Activated naive CD8-positive, alpha-beta T cell (primary cell): ENCODE results near the gene GHRL.

Source experiments
- H3K27ac Mint-ChIP-seq: one replicate; pipeline ENCODE4 v1.8.0; 2021; ENCODE audit warnings: mixed read lengths
- H3K27me3 Mint-ChIP-seq: one replicate; pipeline ENCODE4 v1.8.0; 2021; ENCODE audit warnings: mixed read lengths
- H3K36me3 Mint-ChIP-seq: one replicate; pipeline ENCODE4 v1.8.0; 2021; ENCODE audit warnings: mixed read lengths
- H3K4me1 Mint-ChIP-seq: one replicate; pipeline ENCODE4 v1.8.0; 2021; ENCODE audit warnings: low read depth, mixed read lengths
- H3K4me3 Mint-ChIP-seq: one replicate; pipeline ENCODE4 v1.8.0; 2021; ENCODE audit warnings: mild to moderate bottlenecking, mixed read lengths
- H3K9me3 Mint-ChIP-seq: one replicate; pipeline ENCODE4 v1.8.0; 2021; ENCODE audit warnings: low read depth, mixed read lengths

GHRL gene

DNA sequence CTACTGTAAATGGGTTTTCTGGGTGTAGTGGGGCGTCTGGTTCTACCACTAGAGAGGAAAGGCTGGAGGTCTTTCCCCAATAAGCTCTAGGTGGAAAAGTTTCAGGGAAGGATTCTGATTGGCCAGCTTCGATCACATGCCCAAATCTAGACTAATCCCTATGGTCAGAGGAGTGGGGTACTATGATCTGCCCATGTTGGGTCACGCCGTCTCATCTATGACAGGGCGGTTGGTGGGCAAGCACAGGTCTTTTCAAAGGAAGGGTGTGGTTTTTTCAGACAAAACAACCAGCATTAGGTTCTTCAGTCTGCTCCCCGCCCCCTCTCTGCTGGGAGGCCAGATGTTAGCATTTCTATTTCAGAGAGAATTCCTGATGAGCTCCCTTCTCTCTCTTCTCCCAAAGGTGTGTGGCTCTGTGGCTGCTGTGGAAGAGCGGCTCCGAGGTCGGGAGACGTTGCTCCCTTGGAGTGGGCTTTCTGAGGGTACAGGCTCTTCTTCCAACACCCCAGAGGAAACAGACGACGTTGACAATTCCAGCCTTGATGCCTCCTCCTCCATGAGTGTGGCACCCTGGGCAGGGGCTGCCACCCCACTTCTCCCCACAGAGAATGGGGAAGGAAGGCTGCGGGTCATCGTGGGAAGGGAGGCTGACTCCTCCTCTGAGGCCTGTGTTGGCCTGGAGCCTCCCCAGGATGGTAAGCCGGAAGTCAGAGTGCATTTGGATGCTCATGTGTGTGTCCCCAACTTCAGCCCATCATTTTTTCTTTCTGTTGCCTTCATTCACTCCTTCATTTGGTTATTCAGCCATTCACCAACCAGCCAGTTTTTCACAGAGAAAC, 54.2 kb downstream of the GHRL start:
- Mint-ChIP-seq H3K27me3 (no peaks in the 10 kb centered on the region), H3K4me3 (no peak overlapping the region), H3K27ac (peak overlapping the region; percentile 90), H3K4me1 (peaks cover 49% of the 10 kb centered on the region), H3K36me3 (peaks cover 7% of the 10 kb centered on the region), H3K9me3 (no peaks in the 10 kb centered on the region)
